Neural cell (in vitro differentiated cells): ENCODE results near the gene GMEB2. TPM values are rescaled to one million over a fixed set of nuclear protein-coding genes. Genes with fewer than 3 reads are reported as not detected.

Experiments
- H2AFZ ChIP-seq: fragments of 200-600, 300-800 bp; sonication (generic), shearing (Covaris generic); 2 replicates; pipeline ENCODE4 v1.6.0; 2014; ENCODE audit warnings: low read depth, mild to moderate bottlenecking, antibody characterized with exemption, low read length, moderate library complexity
- H3F3A ChIP-seq: fragments of 200-600 bp; shearing (Covaris generic); 2 replicates; pipeline ENCODE4 v1.6.1; 2016; ENCODE audit warnings: mild to moderate bottlenecking, moderate library complexity, mixed read lengths, antibody characterized with exemption, low read length; ENCODE audit not compliant: insufficient read depth, poor library complexity, severe bottlenecking
- H3K27ac ChIP-seq: fragments of 200-600, 300-800 bp; sonication (generic), shearing (Covaris generic); 2 replicates; pipeline ENCODE4 v1.5.1; 2014; ENCODE audit warnings: mild to moderate bottlenecking, low read length, moderate library complexity
- H3K27me3 ChIP-seq: fragments of 300-800, 200-600 bp; sonication (generic), shearing (Covaris generic); 2 replicates; pipeline ENCODE4 v1.6.0; 2014; ENCODE audit warnings: mild to moderate bottlenecking, low read depth, low read length, moderate library complexity; ENCODE audit not compliant: insufficient read depth
- H3K36me3 ChIP-seq: fragments of 300-800, 200-600 bp; sonication (generic), shearing (Covaris generic); 2 replicates; pipeline ENCODE4 v1.5.1; 2014; ENCODE audit warnings: mild to moderate bottlenecking, antibody characterized with exemption, low read length, moderate library complexity; ENCODE audit not compliant: insufficient read depth
- H3K4me2 ChIP-seq: fragments of 300-800, 200-600 bp; sonication (generic), shearing (Covaris generic); 2 replicates; pipeline ENCODE4 v1.6.0; 2014; ENCODE audit warnings: mild to moderate bottlenecking, low read length
- H3K4me3 ChIP-seq: fragments of 300-800, 200-600 bp; sonication (generic), shearing (Covaris generic); 2 replicates; pipeline ENCODE4 v1.5.1; 2014; ENCODE audit warnings: mild to moderate bottlenecking, low read length, moderate library complexity
- H3K79me2 ChIP-seq: fragments of 200-600 bp; shearing (Covaris generic); replicated peaks from 2 replicates; pipeline ENCODE4 v1.6.0; 2014; ENCODE audit warnings: mild to moderate bottlenecking, low read length, moderate library complexity; ENCODE audit not compliant: insufficient read depth
- H3K9ac ChIP-seq: fragments of 300-800, 200-600 bp; sonication (generic), shearing (Covaris generic); 2 replicates; pipeline ENCODE4 v1.6.1; 2016; ENCODE audit warnings: mild to moderate bottlenecking, low read length, mixed read lengths
- H3K9me2 ChIP-seq: fragments of 200-600 bp; shearing (Covaris generic); 2 replicates; pipeline ENCODE4 v1.6.1; 2016; ENCODE audit warnings: mild to moderate bottlenecking, low read length, mixed read lengths; ENCODE audit not compliant: insufficient read depth
- H3K9me3 ChIP-seq: fragments of 200-600, 300-800 bp; sonication (generic), shearing (Covaris generic); 2 replicates; pipeline ENCODE4 v1.6.1; 2016; ENCODE audit warnings: mild to moderate bottlenecking, mixed run types, low read length, moderate library complexity, mixed read lengths
- H4K20me1 ChIP-seq: fragments of 200-600 bp; shearing (Covaris generic); 2 replicates; pipeline ENCODE4 v1.6.1; 2016; ENCODE audit warnings: mild to moderate bottlenecking, mixed run types; ENCODE audit not compliant: insufficient read depth
- CTCF ChIP-seq: fragments of 450-650 bp; IDR thresholded peaks from 2 replicates; pipeline ENCODE4 v1.5.1; 2014; ENCODE audit warnings: antibody characterized with exemption, mild to moderate bottlenecking, moderate library complexity; ENCODE audit not compliant: poor library complexity, severe bottlenecking
- EP300 ChIP-seq: fragments of 450-650 bp; conservative IDR thresholded peaks from 2 replicates; pipeline ENCODE4 v1.6.1; 2014; ENCODE audit warnings: antibody characterized with exemption, mild to moderate bottlenecking, moderate library complexity; ENCODE audit not compliant: poor library complexity, severe bottlenecking
- EZH2 ChIP-seq: fragments of 200-600, 300-800 bp; shearing (Covaris generic), sonication (generic); IDR thresholded peaks from 2 replicates; pipeline ENCODE4 v1.6.1; 2014; ENCODE audit warnings: antibody characterized with exemption, low read length, borderline replicate concordance, mild to moderate bottlenecking; ENCODE audit not compliant: insufficient read depth, poor library complexity, severe bottlenecking
- MXI1 ChIP-seq: fragments of 450-650 bp; conservative IDR thresholded peaks from 2 replicates; pipeline ENCODE4 v1.6.1; 2014; ENCODE audit warnings: antibody characterized with exemption, mild to moderate bottlenecking; ENCODE audit not compliant: poor library complexity, severe bottlenecking
- POLR2AphosphoS5 ChIP-seq: IDR thresholded peaks from 2 replicates; pipeline ENCODE4 v1.6.1; 2012
- RAD21 ChIP-seq: fragments of 450-650 bp; conservative IDR thresholded peaks from 2 replicates; pipeline ENCODE4 v1.6.1; 2014; ENCODE audit warnings: antibody characterized with exemption, mild to moderate bottlenecking, moderate library complexity
- REST ChIP-seq: IDR thresholded peaks from 2 replicates; pipeline ENCODE4 v1.6.1; 2012; ENCODE audit warnings: borderline replicate concordance
- SMC3 ChIP-seq: fragments of 450-650 bp; conservative IDR thresholded peaks from 2 replicates; pipeline ENCODE4 v1.6.1; 2014; ENCODE audit warnings: antibody characterized with exemption, mild to moderate bottlenecking, moderate library complexity; ENCODE audit not compliant: poor library complexity
- TAF1 ChIP-seq: IDR thresholded peaks from 2 replicates; pipeline ENCODE4 v1.6.1; 2012; ENCODE audit warnings: low read depth
- polyA plus RNA-seq: library from polyadenylated mRNA; depleted of rRNA; stranded (reverse); fragments of >200 nt; gene quantifications from 2 replicates; pipeline ENCODE4 v1.2.3, GENCODE V29; 2014

Gene GMEB2
- polyA plus RNA-seq, 1 donor from 2014 or later = 13.7 TPM

GRCh38 chr20:63625771-63626423 lies 1.0 kb downstream of the GMEB2 start:
- Histone ChIP-seq H3K9ac (peak overlapping the region; percentile 88), H3K9me3 (no peaks in the 10 kb centered on the region), H3K36me3 (no peaks in the 10 kb centered on the region), H3K4me2 (peak overlapping the region; percentile 48), H2AFZ (peak overlapping the region; percentile 45), H3K27ac (peak overlapping the region; percentile 74), H4K20me1 (no peaks in the 10 kb centered on the region), H3F3A (no peaks in the 10 kb centered on the region), H3K9me2 (no peaks in the 10 kb centered on the region), H3K4me3 (peak overlapping the region; percentile 77), H3K79me2 (peaks cover 33% of the 10 kb centered on the region), H3K27me3 (no peaks in the 10 kb centered on the region)
- no peak for TF ChIP-seq SMC3
- no peak for TF ChIP-seq EZH2
- no peak for TF ChIP-seq REST
- no peak for TF ChIP-seq EP300

DNA sequence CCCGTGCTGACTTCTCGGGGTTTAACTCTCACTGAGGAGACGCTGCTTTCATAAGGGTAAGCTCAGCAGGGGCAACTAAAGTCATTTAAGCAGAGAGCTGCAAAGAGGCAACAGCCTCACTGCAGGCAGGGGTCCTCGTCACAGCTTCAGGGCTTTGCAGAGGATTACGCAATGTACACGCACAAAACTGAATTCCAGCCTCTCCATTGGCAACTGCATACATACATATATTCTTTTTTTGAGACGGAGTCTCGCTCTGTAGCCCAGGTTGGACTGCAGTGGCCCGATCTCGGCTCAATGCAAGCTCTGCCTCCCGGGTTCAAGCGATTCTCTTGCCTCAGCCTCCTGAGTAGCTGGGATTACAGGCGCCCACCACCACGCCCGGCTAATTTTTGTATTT lies 2.4 kb downstream of the GMEB2 start:
- TF ChIP-seq RAD21 (no peak), MXI1 (no peak), EZH2 (no peak)
- Histone ChIP-seq H4K20me1 (no peaks in the 10 kb centered on the region), H3K36me3 (no peaks in the 10 kb centered on the region), H3K79me2 (peaks cover 33% of the 10 kb centered on the region), H3K4me2 (no peak overlapping the region), H3K27me3 (no peaks in the 10 kb centered on the region), H2AFZ (no peak overlapping the region), H3K9ac (no peak overlapping the region), H3K9me3 (no peaks in the 10 kb centered on the region), H3K9me2 (no peaks in the 10 kb centered on the region), H3K27ac (no peak overlapping the region), H3F3A (no peaks in the 10 kb centered on the region), H3K4me3 (no peak overlapping the region)

DNA sequence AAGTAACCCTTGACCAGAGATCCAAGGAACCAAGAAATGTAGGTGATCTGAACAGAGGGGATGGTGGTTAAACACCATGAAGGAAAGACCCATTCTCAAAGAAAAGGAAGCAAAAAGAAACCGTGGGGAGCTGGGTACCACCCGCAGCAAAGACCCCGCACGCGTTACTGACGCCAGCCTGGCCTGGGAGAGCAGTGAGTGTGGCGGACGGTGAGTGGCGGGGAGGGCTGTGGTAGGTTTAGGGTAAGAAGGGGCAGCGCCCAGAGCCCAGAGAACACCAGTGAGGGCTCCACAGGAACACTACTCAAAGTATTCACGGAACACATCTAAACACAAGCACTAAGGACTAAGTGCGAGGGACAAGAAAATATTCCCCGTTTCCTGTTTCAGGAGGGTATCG lies 4.2 kb downstream of the GMEB2 start:
- Histone ChIP-seq H3K9ac (no peak overlapping the region), H2AFZ (no peak overlapping the region)

More for the DNA sequence above, 4.2 kb downstream of the GMEB2 start:
- H4K20me1 ChIP-seq = no peaks in the 10 kb centered on the region
- no peaks in the 10 kb centered on the region for H3K9me3 ChIP-seq
- H3K9me2 ChIP-seq = no peaks in the 10 kb centered on the region
- H3K79me2 ChIP-seq = peaks cover 23% of the 10 kb centered on the region
- no peak overlapping the region for H3K4me3 ChIP-seq
- H3K27me3 ChIP-seq = no peaks in the 10 kb centered on the region
- no peaks in the 10 kb centered on the region for H3K36me3 ChIP-seq
- H3K27ac ChIP-seq = no peak overlapping the region
- H3F3A ChIP-seq = no peaks in the 10 kb centered on the region
- TF ChIP-seq EP300 (no peak), POLR2AphosphoS5 (no peak), REST (no peak), RAD21 (no peak), EZH2 (no peak), MXI1 (no peak), CTCF (no peak), TAF1 (no peak), SMC3 (no peak)
- no peak overlapping the region for H3K4me2 ChIP-seq
